Measurements from ENCODE around the gene BMP6. TPM values are rescaled to one million over a fixed set of nuclear protein-coding genes. Genes with fewer than 3 reads are reported as not detected.

BMP6 gene
- total RNA-seq, 1 experiment from 2014 or later, result 0.28 TPM

DNA sequence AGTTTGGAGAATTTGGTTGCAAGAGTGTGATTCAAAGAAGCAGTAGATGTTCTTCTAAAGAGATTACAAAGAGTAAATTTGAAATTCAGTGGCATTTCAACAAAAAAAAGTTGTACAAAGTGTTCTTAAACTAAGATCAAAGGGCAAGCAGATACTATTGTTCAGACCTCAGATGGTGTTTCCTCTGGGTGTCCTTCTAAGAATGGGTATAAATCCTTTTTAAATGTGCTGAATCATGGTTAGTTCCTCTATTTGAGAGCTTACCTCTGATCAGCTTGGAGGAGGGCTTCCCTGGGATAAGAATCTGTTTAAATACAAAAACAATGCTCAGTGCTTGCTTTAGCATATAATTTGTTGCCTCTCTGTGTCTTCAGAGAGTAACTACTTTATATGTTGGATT, 6.3 kb downstream of the BMP6 start:
- Mint-ChIP-seq H3K27ac (no peak overlapping the region), H3K4me3 (no peak overlapping the region)
- no peak overlapping the region for H2AK5ac ChIP-seq (ENCODE audit: insufficient read length, low read length)

More for the DNA sequence above, 6.3 kb downstream of the BMP6 start:
- Histone ChIP-seq H2BK5ac (ENCODE audit: insufficient read length, low read length) (no peak overlapping the region), H3K56ac (ENCODE audit: insufficient read length, low read depth, low read length) (no peak overlapping the region), H3K14ac (ENCODE audit: insufficient read depth, low read length) (no peak overlapping the region), H3K79me1 (ENCODE audit: insufficient read depth, low read depth, low read length, poor library complexity, severe bottlenecking) (no peaks in the 10 kb centered on the region), H3K4me2 (ENCODE audit: insufficient read depth, insufficient read length, low read length) (no peak overlapping the region), H3K9ac (ENCODE audit: extremely low read depth, insufficient read length, low read length) (no peak overlapping the region), H4K8ac (replicated peaks; ENCODE audit: insufficient read length, low read depth, low read length) (no peak overlapping the region), H3K27ac (ENCODE audit: insufficient read length, low read depth, low read length) (no peak overlapping the region), H3K79me2 (ENCODE audit: insufficient read depth, low read length) (no peaks in the 10 kb centered on the region), H3K27me3 (ENCODE audit: insufficient read depth, low read length) (peaks cover 21% of the 10 kb centered on the region), H3K18ac (ENCODE audit: insufficient read length, low read depth, low read length) (no peak overlapping the region), H4K20me1 (ENCODE audit: control insufficient read depth, insufficient read depth, insufficient read length) (no peaks in the 10 kb centered on the region), H2BK20ac (ENCODE audit: low read depth, low read length, poor library complexity, severe bottlenecking) (no peak overlapping the region), H3K23me2 (ENCODE audit: insufficient read length, low read depth, low read length, poor library complexity, severe bottlenecking) (peaks cover 15% of the 10 kb centered on the region), H4K5ac (ENCODE audit: insufficient read length, low read depth, low read length) (no peak overlapping the region), H2BK120ac (ENCODE audit: low read depth, low read length, poor library complexity, severe bottlenecking) (no peak overlapping the region), H3K4ac (ENCODE audit: low read depth, low read length) (no peak overlapping the region), H4K91ac (ENCODE audit: insufficient read length, low read depth, low read length) (no peak overlapping the region), H2BK12ac (ENCODE audit: insufficient read length, low read depth, low read length) (no peak overlapping the region), H2AFZ (ENCODE audit: low read length) (no peak overlapping the region), H2BK15ac (ENCODE audit: low read depth, low read length) (no peak overlapping the region), H3K23ac (ENCODE audit: insufficient read length, low read depth, low read length) (no peak overlapping the region), H3K4me1 (ENCODE audit: insufficient read depth, low read length) (peaks cover 2% of the 10 kb centered on the region; the same call in 1 of the 2 replicates), H3T11ph (ENCODE audit: low read length) (no peak overlapping the region), H3K9me3 (ENCODE audit: control insufficient read depth, low read depth, low read length) (no peaks in the 10 kb centered on the region)
- H3K4me1 Mint-ChIP-seq, result peaks cover 37% of the 10 kb centered on the region in 2 experiments
- no peaks in the 10 kb centered on the region for H3K36me3 Mint-ChIP-seq (ENCODE audit: insufficient read depth in 1 of 3, low read depth in 3 of 3)
- no peak for DNase-seq
- no peaks in the 10 kb centered on the region; a peak in 1 of 5 replicates for H3K9me3 Mint-ChIP-seq
- TF ChIP-seq, protein P1, sequence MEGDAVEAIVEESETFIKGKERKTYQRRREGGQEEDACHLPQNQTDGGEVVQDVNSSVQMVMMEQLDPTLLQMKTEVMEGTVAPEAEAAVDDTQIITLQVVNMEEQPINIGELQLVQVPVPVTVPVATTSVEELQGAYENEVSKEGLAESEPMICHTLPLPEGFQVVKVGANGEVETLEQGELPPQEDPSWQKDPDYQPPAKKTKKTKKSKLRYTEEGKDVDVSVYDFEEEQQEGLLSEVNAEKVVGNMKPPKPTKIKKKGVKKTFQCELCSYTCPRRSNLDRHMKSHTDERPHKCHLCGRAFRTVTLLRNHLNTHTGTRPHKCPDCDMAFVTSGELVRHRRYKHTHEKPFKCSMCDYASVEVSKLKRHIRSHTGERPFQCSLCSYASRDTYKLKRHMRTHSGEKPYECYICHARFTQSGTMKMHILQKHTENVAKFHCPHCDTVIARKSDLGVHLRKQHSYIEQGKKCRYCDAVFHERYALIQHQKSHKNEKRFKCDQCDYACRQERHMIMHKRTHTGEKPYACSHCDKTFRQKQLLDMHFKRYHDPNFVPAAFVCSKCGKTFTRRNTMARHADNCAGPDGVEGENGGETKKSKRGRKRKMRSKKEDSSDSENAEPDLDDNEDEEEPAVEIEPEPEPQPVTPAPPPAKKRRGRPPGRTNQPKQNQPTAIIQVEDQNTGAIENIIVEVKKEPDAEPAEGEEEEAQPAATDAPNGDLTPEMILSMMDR (conservative IDR thresholded peaks at IDR 0.05), result no peak
- H3K27me3 Mint-ChIP-seq (ENCODE audit: low read depth), result peaks cover 44% of the 10 kb centered on the region
